Measurements from ENCODE around the gene FTHL17.

Gene FTHL17

GRCh38 chrX:31038575-31039326 lies 33.1 kb downstream of the FTHL17 start:
- Histone ChIP-seq H3K27me3 (replicated peaks; ENCODE audit: control insufficient read depth, insufficient read depth, low read length) (no peaks in the 10 kb centered on the region), H3K4me3 (replicated peaks; ENCODE audit: low read depth, low read length) (no peak overlapping the region), H3K36me3 (ENCODE audit: control insufficient read depth, insufficient read depth, low read length) (no peaks in the 10 kb centered on the region)
- peak; percentile 73 for TF ChIP-seq CTCF (IDR thresholded peaks at IDR 0.05; ENCODE audit: insufficient read depth, low read length, poor library complexity, severe bottlenecking)
- DNase-seq (ENCODE audit: extremely low read depth, insufficient read length): no peak

- Histone ChIP-seq H3K4me3 (replicated peaks; ENCODE audit: low read depth, low read length) (no peak overlapping the region), H3K27me3 (replicated peaks; ENCODE audit: control insufficient read depth, insufficient read depth, low read length) (no peaks in the 10 kb centered on the region), H3K36me3 (ENCODE audit: control insufficient read depth, insufficient read depth, low read length) (no peaks in the 10 kb centered on the region)
- DNase-seq (ENCODE audit: extremely low read depth, insufficient read length): no peak
- TF ChIP-seq CTCF (IDR thresholded peaks at IDR 0.05; ENCODE audit: insufficient read depth, low read length, poor library complexity, severe bottlenecking): peak; percentile 77
Measured at GRCh38 chrX:31036895-31037294, 34.9 kb downstream of the FTHL17 start.

- DNase-seq (ENCODE audit: extremely low read depth, insufficient read length): no peak
- Histone ChIP-seq H3K4me3 (replicated peaks; ENCODE audit: low read depth, low read length) (no peak overlapping the region), H3K36me3 (ENCODE audit: control insufficient read depth, insufficient read depth, low read length) (no peaks in the 10 kb centered on the region), H3K27me3 (replicated peaks; ENCODE audit: control insufficient read depth, insufficient read depth, low read length) (no peaks in the 10 kb centered on the region)
- no peak for TF ChIP-seq CTCF (IDR thresholded peaks at IDR 0.05; ENCODE audit: insufficient read depth, low read length, poor library complexity, severe bottlenecking)
Measured at GRCh38 chrX:31027351-31027750, 44.5 kb downstream of the FTHL17 start.

GRCh38 chrX:31024866-31025265 lies 47.0 kb downstream of the FTHL17 start:
- Histone ChIP-seq H3K4me3 (replicated peaks; ENCODE audit: low read depth, low read length) (no peak overlapping the region), H3K27me3 (replicated peaks; ENCODE audit: control insufficient read depth, insufficient read depth, low read length) (no peaks in the 10 kb centered on the region), H3K36me3 (ENCODE audit: control insufficient read depth, insufficient read depth, low read length) (no peaks in the 10 kb centered on the region)
- TF ChIP-seq CTCF (IDR thresholded peaks at IDR 0.05; ENCODE audit: insufficient read depth, low read length, poor library complexity, severe bottlenecking): no peak
- DNase-seq (ENCODE audit: extremely low read depth, insufficient read length): no peak

GRCh38 chrX:31021537-31021936 lies 50.3 kb downstream of the FTHL17 start:
- Histone ChIP-seq H3K36me3 (ENCODE audit: control insufficient read depth, insufficient read depth, low read length) (no peaks in the 10 kb centered on the region), H3K27me3 (replicated peaks; ENCODE audit: control insufficient read depth, insufficient read depth, low read length) (no peaks in the 10 kb centered on the region)
- no peak for DNase-seq (ENCODE audit: extremely low read depth, insufficient read length)

More at GRCh38 chrX:31021537-31021936, 50.3 kb downstream of the FTHL17 start:
- H3K4me3 ChIP-seq (replicated peaks; ENCODE audit: low read depth, low read length): no peak overlapping the region
- TF ChIP-seq CTCF (IDR thresholded peaks at IDR 0.05; ENCODE audit: insufficient read depth, low read length, poor library complexity, severe bottlenecking): no peak

All from GM06990 (cell line).